GM20431 (cell line): ENCODE measurements around the gene SLC7A10.

Source experiments
- in situ Hi-C: fragments of 300-500 bp; cut with MseI, MboI; formaldehyde crosslinking; loops from one replicate; pipeline ENCODE4 v1.15.0; 2020; ENCODE audit warnings: low sequenced_read_pairs; ENCODE audit not compliant: unreplicated experiment

Gene SLC7A10

GRCh38 chr19:33255781-33256180, 30.1 kb upstream of the SLC7A10 start:
- in situ Hi-C loops: no loop called here

- in situ Hi-C loops: no loop called here
These were observed 28.7 kb upstream of the SLC7A10 start for GRCh38 chr19:33254245-33254824.

- in situ Hi-C loops: no loop called here
These were observed 27.3 kb upstream of the SLC7A10 start for GRCh38 chr19:33252971-33253370.

- in situ Hi-C loops: no loop called here
These were observed 26.8 kb upstream of the SLC7A10 start for GRCh38 chr19:33252418-33252962.

- in situ Hi-C loops: no loop called here
These were observed 26.0 kb upstream of the SLC7A10 start for GRCh38 chr19:33251526-33252090.

GRCh38 chr19:33251076-33251475, 25.4 kb upstream of the SLC7A10 start:
- in situ Hi-C loops: no loop called here

GRCh38 chr19:33250500-33250899, 24.9 kb upstream of the SLC7A10 start:
- in situ Hi-C loops: no loop called here

GRCh38 chr19:33249740-33250366, 24.2 kb upstream of the SLC7A10 start:
- in situ Hi-C loops: loop anchor here (25.0 kb wide), 1 partner anchor 512 kb away; no protein-coding TSS in a partner anchor

GRCh38 chr19:33248954-33249613, 23.4 kb upstream of the SLC7A10 start:
- in situ Hi-C loops: loop anchor here (25.0 kb wide), 1 partner anchor 513 kb away; no protein-coding TSS in a partner anchor

GRCh38 chr19:33248553-33248953, 22.9 kb upstream of the SLC7A10 start:
- in situ Hi-C loops: loop anchor here (25.0 kb wide), 1 partner anchor 514 kb away; no protein-coding TSS in a partner anchor

GRCh38 chr19:33248104-33248503, 22.5 kb upstream of the SLC7A10 start:
- in situ Hi-C loops: loop anchor here (25.0 kb wide), 1 partner anchor 514 kb away; no protein-coding TSS in a partner anchor

GRCh38 chr19:33247441-33247819, 21.8 kb upstream of the SLC7A10 start:
- in situ Hi-C loops: loop anchor here (25.0 kb wide), 1 partner anchor 515 kb away; no protein-coding TSS in a partner anchor

- in situ Hi-C loops: loop anchor here (25.0 kb wide), 1 partner anchor 515 kb away; no protein-coding TSS in a partner anchor
These were observed 21.2 kb upstream of the SLC7A10 start for GRCh38 chr19:33246709-33247440.

- in situ Hi-C loops: loop anchor here (25.0 kb wide), 1 partner anchor 516 kb away; no protein-coding TSS in a partner anchor
These were observed 20.5 kb upstream of the SLC7A10 start for GRCh38 chr19:33245948-33246708.

GRCh38 chr19:33242911-33243310, 17.3 kb upstream of the SLC7A10 start:
- in situ Hi-C loops: loop anchor here (25.0 kb wide), 1 partner anchor 519 kb away; no protein-coding TSS in a partner anchor

GRCh38 chr19:33242131-33242530, 16.5 kb upstream of the SLC7A10 start:
- in situ Hi-C loops: loop anchor here (25.0 kb wide), 1 partner anchor 520 kb away; no protein-coding TSS in a partner anchor

- in situ Hi-C loops: loop anchor here (25.0 kb wide), 1 partner anchor 521 kb away; no protein-coding TSS in a partner anchor
These were observed 16.0 kb upstream of the SLC7A10 start for GRCh38 chr19:33241530-33242101.

- in situ Hi-C loops: loop anchor here (25.0 kb wide), 1 partner anchor 521 kb away; no protein-coding TSS in a partner anchor
These were observed 15.5 kb upstream of the SLC7A10 start for GRCh38 chr19:33241091-33241529.
